CD4-positive, alpha-beta T cell (primary cell): ENCODE results near the gene SEC16A. TPM values are rescaled to one million over a fixed set of nuclear protein-coding genes. Genes with fewer than 3 reads are reported as not detected.

ENCODE experiments used
- ATAC-seq: fragments of 200-7000 bp; cut with Tn5 transposase; one replicate; pipeline ENCODE4 v1.10.0; 2022; ENCODE audit warnings: mild to moderate bottlenecking; ENCODE audit not compliant: poor library complexity
- CTCF ChIA-PET: fragments of 350-600 bp; sonication (Branson Sonifier 250); formaldehyde crosslinking; loops from one replicate; lab custom pipeline; 2021; ENCODE audit warnings: antibody characterized with exemption, inconsistent platforms; lab: Charles Lee
- POLR2A ChIA-PET: fragments of 350-600 bp; sonication (Branson Sonifier 250); formaldehyde crosslinking; loops from one replicate; lab custom pipeline; 2021; ENCODE audit warnings: antibody characterized with exemption, inconsistent platforms; lab: Charles Lee
- DNase-seq, 14 experiments: peaks; one replicate each; pipeline ENCODE4 v3.0.0-alpha.2; 2013 to 2020; ENCODE audit warnings: mixed read lengths in 2 of 14
- H3K27ac ChIP-seq, 2 donors: one replicate each; pipeline versions ENCODE4 v1.5.1 to v1.7.0; 2013; ENCODE audit warnings: low read length in 2 of 2, low read depth in 1 of 2, mild to moderate bottlenecking in 1 of 2
- H3K27me3 ChIP-seq, 2 experiments: 1 replicate in 1 of 2; 2 replicates in 1 of 2; pipeline versions ENCODE4 v1.6.1 to v1.7.0; 2013; ENCODE audit warnings: low read length in 2 of 2, control low read depth in 1 of 2, mild to moderate bottlenecking in 1 of 2, moderate library complexity in 1 of 2; ENCODE audit not compliant: insufficient read depth in 2 of 2, control insufficient read depth in 1 of 2
- H3K36me3 ChIP-seq: one replicate; pipeline ENCODE4 v1.6.1; 2013; ENCODE audit warnings: low read length, control low read depth; ENCODE audit not compliant: insufficient read depth
- H3K4me1 ChIP-seq: one replicate; pipeline ENCODE4 v1.6.1; 2013; ENCODE audit warnings: low read length, control low read depth; ENCODE audit not compliant: insufficient read depth
- H3K4me3 ChIP-seq: one replicate; pipeline ENCODE4 v1.5.1; 2013; ENCODE audit warnings: mild to moderate bottlenecking, low read length, moderate library complexity
- H3K9me3 ChIP-seq, 2 experiments: 1 replicate in 1 of 2; 2 replicates in 1 of 2; pipeline versions ENCODE4 v1.6.1 to v1.7.0; 2013; ENCODE audit warnings: low read length in 2 of 2, mild to moderate bottlenecking in 2 of 2, control low read depth in 1 of 2, moderate library complexity in 1 of 2; ENCODE audit not compliant: control insufficient read depth in 1 of 2, insufficient read depth in 1 of 2
- H3K27ac Mint-ChIP-seq: one replicate; pipeline ENCODE4 v1.8.0; 2020; ENCODE audit warnings: mixed read lengths
- H3K27me3 Mint-ChIP-seq: one replicate; pipeline ENCODE4 v1.8.0; 2021; ENCODE audit warnings: mixed read lengths
- H3K36me3 Mint-ChIP-seq: one replicate; pipeline ENCODE4 v1.8.0; 2021; ENCODE audit warnings: low read depth, mixed read lengths
- H3K4me1 Mint-ChIP-seq: one replicate; pipeline ENCODE4 v1.8.0; 2021; ENCODE audit warnings: low read depth, mixed read lengths
- H3K4me3 Mint-ChIP-seq: one replicate; pipeline ENCODE4 v1.8.0; 2020; ENCODE audit warnings: mild to moderate bottlenecking, mixed read lengths
- H3K9me3 Mint-ChIP-seq: one replicate; pipeline ENCODE4 v1.8.0; 2020; ENCODE audit warnings: mixed read lengths
- CTCF ChIP-seq: fragments of 200-600 bp; IDR thresholded peaks from one replicate; pipeline ENCODE4 v1.8.0; 2022; ENCODE audit warnings: antibody characterized with exemption, mild to moderate bottlenecking
- intact Hi-C, 2 experiments: fragments of 100-400 bp; cut with DNase I in 1 of 2; cut with micrococcal nuclease in 1 of 2; formaldehyde crosslinking; loops; one replicate each; pipeline versions ENCODE4 v1.15.1 to v1.9.0; 2023 to 2025; cut with DNase I, micrococcal nuclease
- total RNA-seq, 174 experiments: library from RNA in 2 of 174; stranded (reverse) in 2 of 174; gene quantifications; one replicate each; pipeline ENCODE4 v1.2.3 and lab custom pipeline; 2021 to 2026

SEC16A gene
- total RNA-seq, 2 experiments from 2014 or later: 73.0 to 75.0 TPM

GRCh38 chr9:136437839-136438547 is 44.8 kb downstream of the SEC16A start:
- peaks cover 35% of the 10 kb centered on the region for H3K4me1 ChIP-seq
- H3K36me3 Mint-ChIP-seq: peaks cover 35% of the 10 kb centered on the region
- no peaks in the 10 kb centered on the region for H3K9me3 Mint-ChIP-seq
- H3K27me3 Mint-ChIP-seq: no peaks in the 10 kb centered on the region
- H3K27ac Mint-ChIP-seq: peak overlapping the region; percentile 92
- TF ChIP-seq CTCF: no peak
- intact Hi-C loops: loop anchor here in 1 of 2 experiments (2.0 kb wide), 3 partner anchors 27 to 75 kb away; partner anchors contain the start of genes DNLZ, ENTR1, PMPCA and SNAPC4
- peak overlapping the region; percentile 97 for H3K4me3 Mint-ChIP-seq
- no peaks in the 10 kb centered on the region for H3K9me3 ChIP-seq
- POLR2A ChIA-PET: interaction anchor here (0.9 to 1.8 kb wide), 3 partner anchors 28 to 46 kb away, joined by 3 to 6 read pairs (median 4); no protein-coding TSS in a partner anchor
- peak overlapping the region in 1 of 2 donors; percentile 37 for H3K27ac ChIP-seq
- DNase-seq: peak in 5 of 14 experiments; percentile 16 to 51 (median 38)
- peak; percentile 23 for ATAC-seq
- H3K4me3 ChIP-seq: peak overlapping the region; percentile 71
- CTCF ChIA-PET: no interaction called here
- peaks cover 26% of the 10 kb centered on the region for H3K36me3 ChIP-seq
- peaks cover 21% of the 10 kb centered on the region for H3K4me1 Mint-ChIP-seq
- no peaks in the 10 kb centered on the region for H3K27me3 ChIP-seq

- Histone ChIP-seq H3K4me3 (peak overlapping the region; percentile 18), H3K4me1 (peaks cover 35% of the 10 kb centered on the region), H3K27ac (peak overlapping the region; percentile 7 to 37), H3K27me3 (no peaks in the 10 kb centered on the region), H3K9me3 (no peaks in the 10 kb centered on the region), H3K36me3 (peaks cover 26% of the 10 kb centered on the region)
- ChIA-PET CTCF (no interaction called here), POLR2A (no interaction called here)
- Mint-ChIP-seq H3K27me3 (no peaks in the 10 kb centered on the region), H3K36me3 (peaks cover 29% of the 10 kb centered on the region), H3K9me3 (no peaks in the 10 kb centered on the region), H3K4me1 (peaks cover 21% of the 10 kb centered on the region), H3K4me3 (peak overlapping the region; percentile 97), H3K27ac (peak overlapping the region; percentile 47)
- no peak for ATAC-seq
- intact Hi-C loops: no loop called here
- DNase-seq: peak in 1 of 14 experiments; percentile 25
- no peak for TF ChIP-seq CTCF
These were observed 45.4 kb downstream of the SEC16A start for GRCh38 chr9:136437430-136437829.

GRCh38 chr9:136436055-136436634 is 46.7 kb downstream of the SEC16A start:
- intact Hi-C loops: no loop called here
- H3K27me3 Mint-ChIP-seq: no peaks in the 10 kb centered on the region
- H3K9me3 Mint-ChIP-seq: no peaks in the 10 kb centered on the region
- ATAC-seq (no peak), DNase-seq (peak in 1 of 14 experiments; percentile 23)
- Histone ChIP-seq H3K27ac (no peak overlapping the region), H3K4me3 (no peak overlapping the region), H3K27me3 (no peaks in the 10 kb centered on the region), H3K4me1 (peaks cover 35% of the 10 kb centered on the region), H3K9me3 (no peaks in the 10 kb centered on the region), H3K36me3 (peaks cover 14% of the 10 kb centered on the region)
- H3K36me3 Mint-ChIP-seq: peaks cover 17% of the 10 kb centered on the region
- peak overlapping the region; percentile 97 for H3K4me3 Mint-ChIP-seq
- no peak for TF ChIP-seq CTCF
- ChIA-PET POLR2A (no interaction called here), CTCF (no interaction called here)
- H3K27ac Mint-ChIP-seq: no peak overlapping the region
- H3K4me1 Mint-ChIP-seq: peaks cover 21% of the 10 kb centered on the region
